Measurements from ENCODE around the gene EPC2.
"Not testable (repeated sequence)": the region's sequence is repeated elsewhere in the genome, so short reads cannot be mapped to it uniquely, and the experiment has no call there.

EPC2 gene

DNA sequence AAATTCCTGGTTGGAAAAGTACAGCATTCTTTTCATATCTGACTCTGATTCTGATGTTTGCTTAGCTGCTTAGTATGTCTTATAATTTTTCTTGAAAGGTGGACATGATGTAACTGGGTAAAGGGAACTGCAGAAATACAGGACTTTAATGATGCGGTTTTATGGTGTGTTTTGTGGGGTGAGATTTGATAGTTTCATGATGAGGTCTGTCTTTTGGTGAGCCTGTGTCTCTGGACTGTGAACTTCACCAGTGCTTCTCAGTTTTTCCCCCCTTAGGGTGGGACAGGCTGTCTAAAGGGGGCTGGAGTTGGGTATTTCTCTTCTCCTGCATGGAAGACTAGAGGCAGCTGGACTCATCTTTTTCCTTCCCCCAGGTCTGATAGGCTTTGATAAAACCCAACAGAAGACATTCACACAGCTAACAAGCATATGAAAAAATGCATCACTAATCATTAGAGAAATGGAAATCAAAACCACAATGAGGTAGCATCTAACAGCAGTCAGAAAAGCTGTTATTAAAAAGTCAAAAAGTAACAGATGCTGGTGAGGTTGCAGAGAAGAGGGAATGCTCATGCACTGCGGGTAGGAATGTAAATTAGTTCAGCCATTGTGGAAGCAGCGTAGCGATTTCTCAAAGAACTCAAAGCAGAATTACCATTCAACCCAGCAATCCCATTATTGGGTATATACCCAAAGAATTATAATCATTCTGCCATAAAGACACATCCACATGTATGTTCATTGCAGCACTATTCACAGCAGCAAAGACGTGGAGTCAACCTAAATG lies 77.6 kb downstream of the EPC2 start:
- no peak for DNase-seq (ENCODE audit: low spot score)

DNA sequence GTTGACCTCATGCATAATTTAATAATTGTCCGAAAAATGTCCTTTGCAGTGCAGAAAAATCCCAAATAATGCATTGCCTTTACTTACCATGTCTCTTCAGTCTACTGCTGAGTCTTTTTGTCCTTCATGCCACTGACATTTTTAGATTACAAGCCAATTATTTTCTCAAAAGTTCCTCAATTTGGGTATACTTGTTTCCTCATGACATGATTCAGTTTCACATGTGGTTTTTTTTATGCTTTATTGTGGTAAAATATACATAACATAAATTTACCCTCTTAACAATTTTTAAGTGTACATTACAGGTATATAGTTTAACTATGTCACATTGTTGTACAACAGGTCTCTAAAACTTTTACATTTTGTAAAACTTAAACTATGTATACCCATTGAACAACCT lies 81.0 kb downstream of the EPC2 start:
- no peak for DNase-seq (ENCODE audit: low spot score)

DNA sequence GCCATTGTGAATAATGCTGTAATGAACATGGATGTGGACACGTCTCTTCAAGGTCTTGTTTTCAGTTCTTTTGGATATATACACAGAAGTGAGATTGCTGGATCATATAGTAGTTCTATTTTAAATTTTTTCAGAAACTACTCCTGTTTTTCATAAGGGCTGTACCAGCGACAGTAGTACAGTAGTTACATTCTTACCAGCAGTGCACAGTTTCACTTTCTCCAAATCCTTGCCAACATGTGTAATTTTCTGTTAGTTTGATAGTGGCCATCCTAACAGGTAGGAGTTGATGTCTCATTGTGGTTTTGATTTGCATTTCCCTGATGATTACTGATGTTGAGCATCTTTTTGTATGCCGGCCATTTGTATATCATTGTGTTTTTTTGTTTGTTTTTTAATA lies 81.7 kb downstream of the EPC2 start:
- no peak for DNase-seq (ENCODE audit: low spot score)

DNA sequence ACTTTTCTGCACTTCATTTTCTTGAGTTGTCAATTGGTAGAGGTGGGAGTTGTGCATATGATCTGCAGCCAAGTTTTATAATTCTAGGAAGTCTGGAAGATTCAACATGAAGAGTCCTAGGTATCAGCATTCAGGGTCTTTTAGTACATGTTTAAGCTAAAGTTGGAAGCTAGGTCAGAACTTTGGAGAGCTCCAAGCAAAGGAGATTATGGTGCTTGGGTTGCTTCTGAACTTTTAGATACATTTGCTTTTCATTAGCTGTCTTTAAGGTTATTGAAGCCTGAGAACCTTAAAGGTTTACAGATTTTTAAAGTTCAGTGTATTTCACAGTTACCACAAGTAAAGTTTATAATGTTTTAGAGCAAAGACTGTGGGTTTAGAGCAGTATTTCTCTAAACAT lies 85.5 kb downstream of the EPC2 start:
- no peak for DNase-seq (ENCODE audit: low spot score)

DNA sequence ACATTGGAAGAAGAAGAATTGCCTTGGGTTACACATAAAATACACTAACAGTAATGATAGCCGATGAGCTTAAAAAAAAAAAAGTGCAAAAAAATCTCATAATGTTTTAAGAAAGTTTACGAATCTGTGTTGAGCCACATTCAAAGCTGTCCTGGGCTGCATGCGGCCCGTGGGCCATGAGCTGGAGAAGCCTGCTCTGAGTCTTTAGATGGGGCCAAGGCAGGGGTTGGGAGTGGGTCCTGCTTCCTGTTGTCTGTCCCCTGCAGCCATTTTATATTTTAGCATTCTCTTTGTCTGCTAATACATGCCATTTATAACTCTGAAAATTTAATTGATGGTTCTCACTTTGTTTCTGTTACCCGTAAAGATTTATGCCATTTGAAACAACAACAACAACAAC lies 93.2 kb downstream of the EPC2 start:
- DNase-seq (ENCODE audit: low spot score): no peak

- DNase-seq (ENCODE audit: low spot score): no peak
These were observed 95.0 kb downstream of the EPC2 start for GRCh38 chr2:148739454-148740105.

DNA sequence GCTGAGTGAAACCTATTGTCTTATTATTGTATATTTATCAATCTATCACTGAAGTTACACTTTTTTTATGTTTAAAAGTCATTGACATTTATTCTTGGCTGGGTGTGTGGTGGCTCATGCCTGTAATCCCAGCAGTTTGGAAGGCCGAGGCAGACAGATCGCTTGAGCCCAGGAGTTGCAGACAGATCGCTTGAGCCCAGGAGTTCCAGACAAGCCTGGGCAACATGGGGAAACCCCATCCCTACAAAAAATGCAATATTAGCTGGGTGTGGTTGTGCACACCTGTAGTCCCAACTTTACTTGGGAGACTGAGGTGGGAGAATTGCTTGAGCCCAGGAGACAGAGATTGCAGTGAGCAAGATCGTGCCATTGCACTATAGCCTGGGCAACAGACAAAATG lies 97.8 kb downstream of the EPC2 start:
- DNase-seq (ENCODE audit: low spot score): no peak

DNA sequence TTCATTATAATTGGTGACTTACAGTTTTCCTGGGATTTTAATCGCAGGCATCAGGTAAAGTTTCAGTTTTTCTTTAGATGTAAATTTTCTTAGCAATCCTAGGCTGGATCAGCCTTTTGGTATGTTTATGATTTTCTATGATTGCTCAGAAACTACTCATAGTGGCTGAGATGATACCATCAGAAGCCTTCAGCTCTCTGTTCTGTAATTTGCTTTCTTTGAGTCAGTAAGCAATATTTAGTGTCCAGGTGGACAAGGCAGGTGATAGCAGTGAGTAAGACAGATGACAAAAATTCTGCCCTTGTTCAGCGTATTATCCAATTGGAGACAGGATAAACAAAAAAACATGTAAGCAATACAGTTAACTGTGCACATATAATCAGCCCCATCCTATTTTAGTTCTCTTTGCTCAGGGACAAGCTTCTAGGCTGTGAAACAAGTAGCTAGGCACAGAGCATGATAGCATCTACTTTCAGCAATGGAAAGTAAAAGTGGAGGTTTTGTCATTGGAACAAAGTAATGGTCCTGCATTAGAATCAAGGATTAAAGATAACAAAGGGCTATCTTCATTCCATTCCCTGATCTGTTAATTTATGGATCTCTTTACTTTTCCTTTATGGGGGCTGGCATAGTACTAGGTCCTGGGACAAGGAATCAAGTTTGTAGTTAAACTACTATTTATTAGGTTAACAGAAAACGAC lies 100.8 kb downstream of the EPC2 start:
- no peak for DNase-seq (ENCODE audit: low spot score)

GRCh38 chr2:148746973-148747372 lies 102.4 kb downstream of the EPC2 start:
- no peak for DNase-seq (ENCODE audit: low spot score)

DNA sequence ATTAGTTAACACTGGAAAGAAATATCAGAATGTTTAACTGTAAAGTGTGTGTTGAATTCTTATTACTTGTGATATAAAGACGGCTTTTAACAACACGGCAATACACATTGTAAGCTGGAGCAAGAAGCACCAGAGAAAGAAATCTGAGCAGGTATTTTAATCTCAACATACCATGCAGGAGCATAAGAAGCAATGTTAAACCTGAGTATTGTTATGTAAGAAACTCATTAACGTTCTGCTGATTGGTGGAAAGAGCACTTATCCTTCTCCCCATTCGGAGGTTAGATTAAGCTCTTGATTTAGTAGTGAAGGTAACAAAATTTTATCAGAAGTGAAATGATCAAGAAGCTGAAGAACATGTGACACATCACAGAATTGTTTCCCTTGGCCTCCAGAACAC lies 107.4 kb downstream of the EPC2 start:
- DNase-seq (ENCODE audit: low spot score): no peak

GRCh38 chr2:148752977-148753376 lies 108.4 kb downstream of the EPC2 start:
- no peak for DNase-seq (ENCODE audit: low spot score)

DNA sequence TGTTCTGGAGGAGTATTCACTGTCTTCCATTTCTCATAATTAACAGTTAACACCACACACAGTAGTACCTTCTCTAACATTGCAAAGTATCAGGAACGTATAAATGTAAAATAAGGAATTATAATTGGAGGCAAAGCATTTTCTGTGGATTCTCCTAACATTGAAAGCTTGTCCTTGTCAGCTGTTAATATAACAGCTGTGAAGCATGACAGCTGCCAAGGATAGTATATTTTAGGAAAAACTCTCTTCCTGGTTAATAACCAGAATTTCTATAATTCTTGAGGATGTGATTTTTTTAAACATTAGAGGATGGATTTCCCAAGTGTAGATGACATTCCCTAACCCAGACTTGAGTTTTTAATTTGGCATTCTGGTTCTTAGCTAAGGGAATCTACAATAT lies 110.3 kb downstream of the EPC2 start:
- no peak for DNase-seq (ENCODE audit: low spot score)

DNA sequence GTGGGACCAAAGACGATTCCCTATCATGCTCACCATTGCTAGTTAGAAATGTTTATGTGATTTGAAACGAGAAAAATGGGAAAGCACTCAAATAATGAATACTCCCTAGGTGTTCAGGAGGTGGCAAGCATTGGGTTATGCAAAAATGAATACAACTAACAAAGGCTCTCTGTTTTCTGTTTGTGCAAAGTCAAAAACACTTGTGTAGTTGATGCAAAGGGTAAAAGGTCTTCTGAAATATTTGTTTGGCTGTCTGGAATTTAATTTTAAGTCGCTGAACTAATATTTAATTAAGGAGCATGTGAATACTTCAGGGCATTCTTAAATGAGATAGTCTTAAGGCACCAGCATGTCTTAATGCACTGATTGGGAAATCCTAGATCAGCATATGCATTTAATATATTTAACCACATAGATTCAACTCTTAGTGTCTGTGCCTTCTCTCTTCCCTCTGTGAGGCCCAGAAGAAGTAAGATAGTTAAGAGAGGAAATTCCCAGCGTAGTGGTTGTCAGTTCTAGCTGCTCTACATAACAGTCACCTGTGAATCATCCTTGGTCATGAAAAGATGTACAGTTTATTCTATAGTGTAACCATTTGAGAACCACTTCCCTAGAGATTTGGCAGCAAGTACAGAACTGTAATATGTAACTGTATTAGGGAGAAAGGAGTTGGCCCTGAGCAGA lies 111.9 kb downstream of the EPC2 start:
- no peak for DNase-seq (ENCODE audit: low spot score)

GRCh38 chr2:148764815-148765214 lies 120.3 kb downstream of the EPC2 start:
- no peak for DNase-seq (ENCODE audit: low spot score)

DNA sequence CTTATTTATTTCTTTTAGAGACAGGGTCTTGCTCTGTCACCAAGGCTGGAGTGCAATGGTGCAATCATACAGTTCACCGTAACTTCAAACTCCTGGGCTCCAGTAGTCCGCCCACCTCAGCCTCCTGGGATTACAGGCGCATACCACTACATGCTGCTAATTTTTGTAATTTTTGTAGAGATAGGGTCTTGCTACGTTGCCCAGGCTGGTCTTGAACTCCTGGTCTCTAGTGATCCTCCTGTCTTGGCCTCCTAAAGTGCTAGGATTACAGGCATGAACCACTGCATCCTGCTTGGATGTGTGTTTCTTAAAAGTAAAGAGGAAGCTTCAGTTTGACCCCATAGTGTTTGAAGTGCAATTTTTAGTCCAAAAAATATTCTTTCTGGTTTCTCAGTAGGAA lies 125.5 kb downstream of the EPC2 start:
- no peak for DNase-seq (ENCODE audit: low spot score)

- DNase-seq (ENCODE audit: low spot score): no peak
These were observed 137.0 kb downstream of the EPC2 start for GRCh38 chr2:148781544-148781943.

DNA sequence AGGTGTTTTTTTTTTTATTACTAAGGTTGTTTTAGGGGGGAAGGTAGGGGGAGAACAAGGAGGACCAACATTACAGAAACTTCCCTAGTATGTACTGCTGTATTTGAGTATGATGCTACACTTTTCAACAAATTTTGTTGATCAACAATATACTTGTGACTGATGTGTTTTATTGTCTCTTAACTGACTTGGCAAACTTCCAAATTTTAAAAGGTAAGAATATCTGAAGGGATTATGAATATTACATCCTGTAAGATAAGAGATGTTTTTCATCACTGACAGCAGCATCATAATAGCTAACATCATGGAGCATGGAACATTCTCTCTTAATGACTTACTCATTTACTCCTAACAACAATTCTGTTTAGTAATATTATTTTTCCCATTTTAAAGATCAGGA lies 144.5 kb downstream of the EPC2 start:
- DNase-seq (ENCODE audit: low spot score): no peak

GRCh38 chr2:148790172-148790571 lies 145.6 kb downstream of the EPC2 start:
- not testable (repeated sequence) for DNase-seq (ENCODE audit: low spot score)

- DNase-seq (ENCODE audit: low spot score): no peak
These were observed 150.0 kb downstream of the EPC2 start for GRCh38 chr2:148794558-148794957.

DNA sequence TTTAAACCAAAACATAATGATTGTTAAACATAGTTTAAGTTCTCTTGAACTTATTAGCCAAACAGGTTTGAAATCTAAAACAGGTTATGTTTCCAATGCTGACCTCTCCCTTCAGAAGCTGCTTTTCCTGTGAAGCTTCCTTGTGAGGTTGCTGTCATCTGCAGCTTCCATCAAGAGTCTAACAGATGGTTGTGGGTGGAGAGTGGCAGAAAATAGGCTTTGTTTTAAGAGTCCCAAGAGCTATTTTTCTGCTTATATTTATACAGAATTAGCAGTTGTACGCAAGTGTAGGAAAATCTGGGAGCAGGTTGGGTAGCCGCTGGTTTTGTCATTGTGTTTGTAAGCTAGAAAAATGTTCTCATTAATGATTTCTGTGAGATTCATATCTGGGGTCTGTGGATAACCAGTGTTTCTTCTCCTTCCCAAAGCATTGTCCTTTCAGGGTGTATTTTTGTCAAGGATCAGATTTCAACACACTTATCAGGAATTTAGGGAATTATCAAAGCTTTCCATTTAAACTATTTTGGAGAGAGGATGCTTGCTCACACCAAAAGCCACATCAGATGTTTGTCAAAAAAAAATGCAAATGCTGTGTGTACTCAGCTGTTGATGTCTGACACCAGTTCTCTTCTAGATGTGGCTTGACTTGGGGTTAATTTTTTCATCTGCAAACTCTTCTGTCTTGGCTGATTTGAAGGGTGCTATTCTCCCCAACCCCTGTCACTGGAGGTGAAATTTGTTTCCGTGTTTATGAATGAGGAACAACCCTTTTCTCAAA lies 152.4 kb downstream of the EPC2 start:
- DNase-seq (ENCODE audit: low spot score): no peak

DNA sequence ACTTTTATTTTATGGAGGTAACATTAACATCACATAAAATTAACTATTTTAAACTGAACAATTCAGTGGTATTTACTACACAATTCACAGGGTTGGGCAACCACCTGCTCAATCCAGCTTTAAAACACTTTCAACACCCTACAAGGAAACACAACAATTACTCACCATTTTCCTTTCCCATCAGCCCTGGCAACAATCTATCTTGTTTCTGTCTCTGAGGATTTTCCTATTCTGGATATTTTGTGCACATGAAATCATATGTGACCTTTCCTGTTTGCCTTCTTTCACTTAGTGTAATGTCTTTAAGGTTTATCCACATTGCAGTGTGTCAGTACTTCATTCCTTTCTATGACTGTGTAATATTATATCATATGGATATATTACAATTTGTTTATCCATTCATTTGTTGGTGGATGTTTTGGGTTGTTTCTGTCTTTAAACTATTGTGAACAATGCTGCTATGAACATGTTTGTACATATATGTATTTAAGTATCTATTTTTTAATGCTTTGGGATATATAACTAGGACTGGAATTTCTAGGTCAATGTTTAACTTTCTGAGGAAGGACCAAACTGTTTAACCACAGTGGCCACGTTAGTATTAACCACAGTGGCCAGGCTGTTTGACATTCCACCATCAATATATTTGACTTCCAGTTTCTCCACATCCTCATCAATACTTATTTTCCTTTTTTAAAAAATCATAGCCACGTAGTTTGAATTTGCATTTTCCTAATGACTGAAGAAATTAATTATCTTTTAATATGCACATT lies 158.1 kb downstream of the EPC2 start:
- DNase-seq (ENCODE audit: low spot score): no peak

All from SW480 (cell line).